ENCODE measurements around the gene NUP210.

Gene NUP210

GRCh38 chr3:13305623-13306022 lies 114.5 kb downstream of the NUP210 start:
- ChIA-PET CTCF (no interaction called here), POLR2A (no interaction called here)
- DNase-seq (ENCODE audit: extremely low spot score) = no peak
- TF ChIP-seq SUZ12 (IDR thresholded peaks at IDR 0.05) (no peak), FOXK2 (IDR thresholded peaks at IDR 0.05) (no peak), ELF4 (IDR thresholded peaks at IDR 0.05) (no peak), NFRKB (IDR thresholded peaks at IDR 0.05) (no peak), SP1 (IDR thresholded peaks at IDR 0.05) (no peak), FOXA1 (IDR thresholded peaks at IDR 0.05) (no peak), LEF1 (IDR thresholded peaks at IDR 0.05; ENCODE audit: borderline replicate concordance) (no peak), BHLHE40 (IDR thresholded peaks at IDR 0.05; ENCODE audit: borderline replicate concordance) (no peak), TARDBP (IDR thresholded peaks at IDR 0.05) (no peak), ZNF384 (IDR thresholded peaks at IDR 0.05) (no peak), HDGF (IDR thresholded peaks at IDR 0.05; ENCODE audit: borderline replicate concordance) (no peak), FOXM1 (IDR thresholded peaks at IDR 0.05; ENCODE audit: borderline replicate concordance) (no peak)

GRCh38 chr3:13303410-13303809 lies 116.7 kb downstream of the NUP210 start:
- TF ChIP-seq TARDBP (IDR thresholded peaks at IDR 0.05) = no peak
- no peak for TF ChIP-seq PKNOX1 (IDR thresholded peaks at IDR 0.05)
- TF ChIP-seq FOXA1 (IDR thresholded peaks at IDR 0.05) = no peak
- no peak for TF ChIP-seq FOXM1 (IDR thresholded peaks at IDR 0.05; ENCODE audit: borderline replicate concordance)
- TF ChIP-seq ZNF384 (IDR thresholded peaks at IDR 0.05) = no peak
- no peak for TF ChIP-seq SUZ12 (IDR thresholded peaks at IDR 0.05)
- TF ChIP-seq SP1 (IDR thresholded peaks at IDR 0.05) = no peak
- no peak for TF ChIP-seq FOXK2 (IDR thresholded peaks at IDR 0.05)
- no peak for TF ChIP-seq NFRKB (IDR thresholded peaks at IDR 0.05)
- TF ChIP-seq ELF4 (IDR thresholded peaks at IDR 0.05) = no peak
- no peak for TF ChIP-seq CTBP1 (IDR thresholded peaks at IDR 0.05; ENCODE audit: borderline replicate concordance)
- no peak for TF ChIP-seq BHLHE40 (IDR thresholded peaks at IDR 0.05; ENCODE audit: borderline replicate concordance)
- no peak for TF ChIP-seq L3MBTL2 (conservative IDR thresholded peaks at IDR 0.05)
- TF ChIP-seq LEF1 (IDR thresholded peaks at IDR 0.05; ENCODE audit: borderline replicate concordance) = no peak
- TF ChIP-seq ARNT (IDR thresholded peaks at IDR 0.05) = no peak
- ChIA-PET CTCF (no interaction called here), POLR2A (no interaction called here)
- no peak for DNase-seq (ENCODE audit: extremely low spot score)

- DNase-seq (ENCODE audit: extremely low spot score) = no peak
- POLR2A ChIA-PET = no interaction called here
Observed at GRCh38 chr3:13301286-13301987, 118.7 kb downstream of the NUP210 start.

GRCh38 chr3:13300546-13301285 lies 119.4 kb downstream of the NUP210 start:
- ChIA-PET CTCF (no interaction called here), POLR2A (no interaction called here)
- no peak for DNase-seq (ENCODE audit: extremely low spot score)
- no peak for TF ChIP-seq HDGF (IDR thresholded peaks at IDR 0.05; ENCODE audit: borderline replicate concordance)
- TF ChIP-seq NFRKB (IDR thresholded peaks at IDR 0.05) = no peak
- no peak for TF ChIP-seq TARDBP (IDR thresholded peaks at IDR 0.05)
- no peak for TF ChIP-seq SP1 (IDR thresholded peaks at IDR 0.05)
- TF ChIP-seq LEF1 (IDR thresholded peaks at IDR 0.05; ENCODE audit: borderline replicate concordance) = no peak
- no peak for TF ChIP-seq L3MBTL2 (conservative IDR thresholded peaks at IDR 0.05)
- TF ChIP-seq SUZ12 (IDR thresholded peaks at IDR 0.05) = no peak
- no peak for TF ChIP-seq FOXM1 (IDR thresholded peaks at IDR 0.05; ENCODE audit: borderline replicate concordance)
- TF ChIP-seq ZNF384 (IDR thresholded peaks at IDR 0.05) = no peak
- no peak for TF ChIP-seq PKNOX1 (IDR thresholded peaks at IDR 0.05)
- TF ChIP-seq BHLHE40 (IDR thresholded peaks at IDR 0.05; ENCODE audit: borderline replicate concordance) = no peak
- no peak for TF ChIP-seq FOXA1 (IDR thresholded peaks at IDR 0.05)

More at GRCh38 chr3:13301286-13301987, 118.7 kb downstream of the NUP210 start:
- TF ChIP-seq LEF1 (IDR thresholded peaks at IDR 0.05; ENCODE audit: borderline replicate concordance) (no peak), TARDBP (IDR thresholded peaks at IDR 0.05) (no peak), FOXA1 (IDR thresholded peaks at IDR 0.05) (no peak)
- CTCF ChIA-PET = no interaction called here

- CTCF ChIA-PET = no interaction called here
- POLR2A ChIA-PET = no interaction called here
- DNase-seq (ENCODE audit: extremely low spot score) = no peak
- TF ChIP-seq PKNOX1 (IDR thresholded peaks at IDR 0.05) = no peak
- TF ChIP-seq LEF1 (IDR thresholded peaks at IDR 0.05; ENCODE audit: borderline replicate concordance) = no peak
- TF ChIP-seq SP1 (IDR thresholded peaks at IDR 0.05) = no peak
- TF ChIP-seq CTBP1 (IDR thresholded peaks at IDR 0.05; ENCODE audit: borderline replicate concordance) = no peak
- TF ChIP-seq NFRKB (IDR thresholded peaks at IDR 0.05) = no peak
- TF ChIP-seq L3MBTL2 (conservative IDR thresholded peaks at IDR 0.05) = no peak
- TF ChIP-seq SUZ12 (IDR thresholded peaks at IDR 0.05) = no peak
- no peak for TF ChIP-seq FOXA1 (IDR thresholded peaks at IDR 0.05)
- TF ChIP-seq FOXM1 (IDR thresholded peaks at IDR 0.05; ENCODE audit: borderline replicate concordance) = no peak
Observed at GRCh38 chr3:13299531-13300155, 120.5 kb downstream of the NUP210 start.

GRCh38 chr3:13296662-13297061 lies 123.5 kb downstream of the NUP210 start:
- DNase-seq (ENCODE audit: extremely low spot score) = no peak
- no peak for TF ChIP-seq PKNOX1 (IDR thresholded peaks at IDR 0.05)
- no peak for TF ChIP-seq SP1 (IDR thresholded peaks at IDR 0.05)
- no peak for TF ChIP-seq TARDBP (IDR thresholded peaks at IDR 0.05)
- no peak for TF ChIP-seq CTBP1 (IDR thresholded peaks at IDR 0.05; ENCODE audit: borderline replicate concordance)
- no peak for TF ChIP-seq FOXK2 (IDR thresholded peaks at IDR 0.05)
- TF ChIP-seq LEF1 (IDR thresholded peaks at IDR 0.05; ENCODE audit: borderline replicate concordance) = no peak
- TF ChIP-seq FOXA1 (IDR thresholded peaks at IDR 0.05) = no peak
- no peak for TF ChIP-seq ARNT (IDR thresholded peaks at IDR 0.05)
- no peak for TF ChIP-seq ZNF384 (IDR thresholded peaks at IDR 0.05)
- no peak for TF ChIP-seq BHLHE40 (IDR thresholded peaks at IDR 0.05; ENCODE audit: borderline replicate concordance)
- TF ChIP-seq ELF4 (IDR thresholded peaks at IDR 0.05) = no peak
- no peak for TF ChIP-seq HDGF (IDR thresholded peaks at IDR 0.05; ENCODE audit: borderline replicate concordance)
- no peak for TF ChIP-seq L3MBTL2 (conservative IDR thresholded peaks at IDR 0.05)
- TF ChIP-seq FOXM1 (IDR thresholded peaks at IDR 0.05; ENCODE audit: borderline replicate concordance) = no peak
- TF ChIP-seq SUZ12 (IDR thresholded peaks at IDR 0.05) = no peak
- TF ChIP-seq NFRKB (IDR thresholded peaks at IDR 0.05) = no peak
- POLR2A ChIA-PET = no interaction called here
- CTCF ChIA-PET = no interaction called here

Measured in HEK293T (cell line).